ENCODE results near the gene AATF.
A peak's percentile ranks its signal among the peaks of the same experiment; 100 is the strongest.

AATF gene

DNA sequence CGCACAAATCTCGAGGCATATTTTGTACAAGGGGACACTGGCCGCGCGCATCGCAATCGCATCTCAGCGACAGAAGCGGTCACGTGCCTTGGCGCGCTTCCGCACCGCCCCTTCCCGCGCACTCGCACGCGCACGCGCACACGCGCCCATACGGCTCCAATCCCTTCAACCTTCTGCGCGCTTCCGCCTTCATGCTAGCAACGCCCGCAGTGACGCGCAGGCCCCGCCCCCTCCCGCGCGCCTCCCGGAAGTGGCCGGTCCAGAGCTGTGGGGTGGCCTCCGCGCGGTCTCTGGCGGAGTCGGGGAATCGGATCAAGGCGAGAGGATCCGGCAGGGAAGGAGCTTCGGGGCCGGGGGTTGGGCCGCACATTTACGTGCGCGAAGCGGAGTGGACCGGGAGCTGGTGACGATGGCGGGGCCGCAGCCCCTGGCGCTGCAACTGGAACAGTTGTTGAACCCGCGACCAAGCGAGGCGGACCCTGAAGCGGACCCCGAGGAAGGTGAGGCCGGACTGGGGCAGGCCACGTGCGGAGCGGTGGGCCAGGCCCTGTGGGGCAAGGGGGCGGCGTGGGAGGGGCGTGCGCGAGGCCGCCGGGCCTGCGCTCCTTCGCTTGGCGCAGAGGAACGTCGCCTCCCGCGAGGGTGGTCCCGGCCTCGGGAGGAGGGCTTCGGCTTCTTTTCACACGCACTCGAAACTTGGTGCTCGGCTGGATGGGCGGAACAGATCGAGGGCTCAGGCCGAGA, at the start of gene AATF:
Gene AATF, plus strand, starts transcription at position 238 of the 744 bp plus-strand sequence. Its CDS starts 172 bp downstream, at position 410.
- DNase-seq = peak; percentile 96

GRCh38 chr17:36899250-36900159, 49.2 kb upstream of the AATF start:
- no peak for DNase-seq

GRCh38 chr17:36900160-36900512, 48.6 kb upstream of the AATF start:
- DNase-seq = no peak

GRCh38 chr17:36901506-36901905, 47.2 kb upstream of the AATF start:
- DNase-seq = no peak

DNA sequence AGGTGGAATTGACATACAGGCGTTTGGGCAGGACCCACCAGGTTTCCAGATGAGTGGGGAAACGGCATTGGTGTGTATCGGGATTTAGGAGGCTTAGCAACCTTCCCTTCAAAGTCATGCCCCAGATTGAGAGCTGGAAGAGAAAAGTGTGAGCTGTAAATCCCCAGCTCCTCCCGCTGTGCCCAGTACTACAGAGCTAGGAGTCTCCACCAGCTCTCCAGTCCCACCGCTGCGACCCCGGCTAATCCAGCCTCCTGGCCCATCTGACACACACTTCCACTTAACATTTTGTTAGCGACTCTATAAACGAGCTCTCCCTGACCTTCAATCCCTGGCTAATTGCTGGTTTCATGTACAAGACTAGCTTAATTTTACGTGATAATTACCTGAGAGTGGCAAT, 41.3 kb upstream of the AATF start:
- no peak for DNase-seq

DNA sequence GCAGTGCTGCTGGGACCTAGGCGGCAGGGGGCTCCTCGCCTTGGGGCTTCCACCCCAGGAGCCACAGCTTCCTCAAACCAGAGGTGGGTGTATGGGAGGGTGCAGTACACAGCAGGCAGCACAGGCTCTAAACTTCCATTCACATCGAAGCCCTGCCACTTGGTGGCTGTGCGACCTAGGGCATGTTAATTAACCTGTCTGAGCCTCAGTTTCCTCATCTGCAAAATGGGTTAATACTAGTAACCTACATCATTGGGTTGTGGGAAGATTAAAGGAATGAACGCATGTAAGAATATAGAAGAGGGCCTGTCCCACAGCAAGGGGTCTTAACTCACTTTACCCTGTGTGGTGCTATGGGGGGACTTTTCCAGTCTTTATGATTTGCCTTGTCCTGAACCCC, 38.2 kb upstream of the AATF start:
- no peak for DNase-seq

- no peak for DNase-seq
These were observed 37.8 kb upstream of the AATF start for GRCh38 chr17:36911001-36911400.

GRCh38 chr17:36913132-36913531, 35.6 kb upstream of the AATF start:
- DNase-seq = no peak

DNA sequence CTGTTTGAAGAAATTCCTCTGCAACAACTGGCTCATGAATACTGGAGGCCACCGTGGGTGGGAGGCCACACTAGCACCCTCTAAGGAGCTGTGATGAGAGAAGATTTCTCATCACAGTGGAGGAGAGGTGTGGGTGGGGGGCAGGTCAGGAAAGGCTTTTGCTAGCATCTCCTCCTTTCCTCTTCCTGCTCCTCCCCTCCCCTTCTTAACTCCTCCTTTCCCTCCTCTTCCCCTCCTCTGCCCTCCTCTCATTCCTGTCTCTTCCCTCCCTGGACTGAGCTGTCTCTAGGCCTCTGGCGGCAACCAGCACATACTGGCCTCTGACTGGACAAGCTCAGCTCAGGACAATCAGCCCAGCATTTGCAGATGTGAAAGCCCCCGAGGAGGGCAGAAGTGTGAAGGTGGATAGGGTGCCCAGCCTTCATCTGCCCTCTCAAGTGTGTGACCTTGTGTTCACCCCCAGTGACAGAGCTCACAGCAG, 30.5 kb upstream of the AATF start:
- DNase-seq = no peak

- no peak for DNase-seq
These were observed 29.3 kb upstream of the AATF start for GRCh38 chr17:36919407-36919968.

GRCh38 chr17:36920032-36921005, 28.4 kb upstream of the AATF start:
- no peak for DNase-seq

GRCh38 chr17:36921095-36921851, 27.5 kb upstream of the AATF start:
- no peak for DNase-seq

DNA sequence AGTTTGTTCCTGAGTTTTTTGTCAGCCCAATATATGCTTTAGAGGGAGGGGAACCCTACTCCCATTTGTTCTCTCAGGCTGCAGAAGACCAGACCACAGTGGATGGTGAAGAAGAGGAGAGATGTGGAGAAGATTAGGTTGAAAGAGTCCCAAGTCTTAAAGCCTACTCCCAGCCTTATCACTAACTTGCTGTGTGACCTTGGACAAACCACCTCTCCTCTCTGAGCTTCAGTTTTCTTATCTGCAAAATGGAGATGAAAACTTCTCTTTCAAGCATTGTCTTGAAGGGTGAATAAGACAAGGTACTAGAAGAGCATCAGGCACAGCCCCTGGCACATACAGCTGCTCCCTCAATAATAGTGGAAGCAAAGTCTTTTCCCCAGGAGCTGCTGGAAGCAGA, 26.6 kb upstream of the AATF start:
- DNase-seq = no peak

DNA sequence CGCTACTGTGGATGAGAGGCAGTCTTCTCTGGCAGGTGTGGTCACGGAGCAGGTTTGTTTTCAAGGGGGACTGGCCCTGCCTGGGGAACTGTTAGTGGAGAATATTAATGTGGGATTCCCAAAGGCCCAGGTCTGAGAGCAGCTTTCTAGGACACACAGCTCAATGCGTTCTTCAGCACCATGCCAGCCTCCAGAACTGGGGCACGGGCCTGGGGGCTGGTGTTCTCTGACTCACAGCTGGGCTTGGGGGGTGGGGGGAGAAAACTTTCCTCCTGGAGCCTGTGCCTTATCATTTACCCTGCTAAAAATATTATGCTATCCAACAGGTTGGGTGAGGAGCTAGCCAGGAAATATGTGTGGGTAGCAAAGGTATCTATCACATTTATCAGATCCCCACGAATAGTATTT, 24.9 kb upstream of the AATF start:
- DNase-seq = no peak

DNA sequence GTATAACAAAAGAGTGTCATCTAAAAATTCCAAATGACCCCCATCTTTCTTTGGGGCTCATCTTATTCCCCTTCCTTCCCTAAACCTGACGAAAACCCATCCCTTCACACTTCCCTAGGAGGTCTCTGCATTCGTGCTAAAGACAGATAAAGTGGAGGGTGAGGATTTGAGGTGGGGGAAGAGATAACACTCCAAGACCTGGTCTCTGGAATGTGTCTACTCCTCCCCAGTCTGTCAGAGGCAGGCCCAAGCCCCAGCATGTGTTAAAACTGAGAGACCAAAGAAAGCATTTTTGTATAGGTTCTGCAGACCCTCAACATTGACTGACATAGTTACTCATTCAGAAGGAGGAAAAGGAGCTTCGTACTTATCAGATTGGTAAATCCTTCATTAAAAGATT, 22.5 kb upstream of the AATF start:
- no peak for DNase-seq

DNA sequence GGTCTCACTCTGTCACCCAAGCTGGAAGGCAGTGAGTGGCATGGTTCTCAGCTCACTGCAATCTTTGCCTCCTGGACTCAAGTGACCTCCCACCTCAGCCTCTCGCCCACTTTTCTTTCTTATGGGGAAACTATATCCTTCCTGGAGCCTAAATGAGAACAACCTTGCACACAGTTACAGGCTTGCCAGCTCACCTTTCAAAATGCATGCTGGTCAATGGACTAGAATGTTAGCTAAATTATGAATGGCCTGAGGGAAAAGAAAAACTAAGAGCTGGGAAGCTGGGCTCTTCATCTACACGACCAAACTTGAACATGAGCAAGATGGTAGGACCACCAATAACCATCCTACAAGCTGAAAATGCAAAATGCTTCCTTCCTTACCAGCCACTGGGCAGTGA, 22.1 kb upstream of the AATF start:
- no peak for DNase-seq

- peak; percentile 52 for DNase-seq
These were observed 20.0 kb upstream of the AATF start for GRCh38 chr17:36928471-36929345.

DNA sequence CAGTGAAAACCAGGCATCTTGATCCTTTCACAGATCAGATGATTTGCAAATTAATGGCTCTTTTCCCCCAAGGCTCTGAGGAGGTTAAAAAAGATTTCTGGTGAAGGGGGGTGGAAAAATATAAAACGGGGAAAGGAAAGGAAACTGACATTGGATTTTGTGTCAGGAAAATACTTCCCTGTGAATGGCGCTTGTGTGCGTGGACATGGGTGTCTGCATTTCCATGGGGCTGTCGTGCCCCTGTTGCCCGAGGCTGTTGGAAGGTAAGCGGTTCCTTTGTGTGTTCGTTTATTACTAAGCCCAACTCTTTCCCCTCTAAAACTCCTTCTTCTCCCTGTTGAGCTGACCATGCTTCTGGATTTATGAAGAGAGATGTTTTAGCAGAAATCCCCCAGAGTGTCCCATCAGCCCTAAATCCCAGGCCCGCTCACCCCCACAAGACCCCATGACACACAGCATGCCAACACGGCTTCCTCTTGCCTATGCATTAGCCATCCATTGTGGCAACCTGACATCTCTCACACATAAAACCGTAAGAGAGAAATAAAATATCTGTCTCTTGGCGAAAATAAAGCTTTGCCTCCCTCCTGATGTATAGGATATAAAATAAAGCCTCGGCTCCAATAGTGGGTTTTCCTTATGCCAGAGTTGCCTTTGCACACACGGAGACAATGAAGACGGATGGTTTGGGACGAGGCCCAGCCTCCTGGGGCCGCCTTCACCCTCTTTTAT, 18.7 kb upstream of the AATF start:
- no peak for DNase-seq

DNA sequence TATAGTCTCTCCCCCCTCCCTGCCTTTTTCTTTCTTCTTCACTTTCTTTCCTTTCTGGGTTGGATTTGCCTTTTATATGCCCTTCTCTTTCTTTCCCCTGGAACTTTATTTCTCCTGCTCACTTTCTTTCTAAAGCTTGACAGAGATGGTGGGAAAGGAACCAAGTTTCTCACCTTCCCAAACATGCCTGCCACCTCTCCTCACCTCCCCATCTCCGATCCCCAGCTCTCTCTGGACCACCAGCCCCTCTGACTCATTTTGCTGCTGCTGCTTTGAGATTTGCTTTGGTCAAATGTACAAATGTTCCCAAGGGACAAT, 18.2 kb upstream of the AATF start:
- no peak for DNase-seq

DNA sequence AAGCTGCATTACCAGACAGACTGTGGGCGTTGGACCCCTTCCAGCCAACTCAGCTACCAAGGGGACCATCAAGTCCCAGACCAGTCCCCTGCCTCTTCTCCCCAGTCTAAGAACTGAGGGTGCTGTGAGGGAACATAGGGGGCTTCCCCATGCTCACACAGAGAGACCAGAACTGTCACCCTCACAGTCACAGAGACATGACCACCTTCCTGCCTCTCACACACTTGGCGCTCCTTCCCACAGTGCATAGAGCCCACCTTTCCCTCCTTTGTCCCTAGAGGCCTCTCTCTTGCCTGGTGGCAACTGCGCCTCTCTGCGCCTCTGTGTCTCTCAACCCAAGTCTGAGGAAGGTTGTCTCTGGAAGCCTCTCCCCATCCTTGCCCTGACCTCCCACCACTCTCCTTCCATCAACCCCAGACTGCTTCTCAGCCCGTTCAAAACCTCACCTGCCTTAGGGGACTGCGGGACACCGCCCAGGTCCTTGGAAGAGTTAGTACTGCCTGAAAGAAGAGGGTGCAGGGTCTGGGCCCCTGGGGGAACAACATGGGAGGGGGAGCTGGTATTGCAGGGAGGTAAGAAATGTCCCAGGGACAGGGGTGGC, 17.6 kb upstream of the AATF start:
- DNase-seq = no peak
